GM18511 (cell line): Measurements from ENCODE around the gene ASPN.

ENCODE experiments used
- ATAC-seq: cut with Tn5 transposase; IDR thresholded peaks from one replicate; pipeline ENCODE4 v1.9.1; 2021; ENCODE audit warnings: mild to moderate bottlenecking, moderate library complexity; ENCODE audit not compliant: unreplicated experiment

Gene ASPN

GRCh38 chr9:92482329-92482728, at the start of gene ASPN:
ASPN (minus strand) TSS chr9:92482506.
- no peak for ATAC-seq

- no peak for ATAC-seq
These were observed 48.6 kb upstream of the ASPN start for GRCh38 chr9:92530893-92531292.

DNA sequence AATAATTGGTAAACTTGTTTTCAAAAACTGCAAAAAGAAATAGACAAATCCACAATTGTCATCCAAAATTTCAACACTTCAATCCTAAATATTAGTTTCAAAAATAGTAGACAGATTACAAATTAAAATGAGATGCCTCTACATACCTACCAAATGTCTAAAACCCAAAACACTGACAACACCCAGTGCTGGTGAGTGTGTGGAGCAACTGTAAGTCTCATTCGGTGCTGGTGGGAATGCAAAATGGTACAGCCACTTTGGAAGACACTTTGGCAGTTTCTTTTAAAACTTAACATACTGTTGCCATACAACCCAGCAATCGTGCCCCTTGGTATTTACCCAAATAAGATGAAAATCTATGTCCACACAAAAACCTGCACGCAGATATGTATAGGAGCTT, 46.8 kb upstream of the ASPN start:
- no peak for ATAC-seq

GRCh38 chr9:92528522-92528849, 46.2 kb upstream of the ASPN start:
- no peak for ATAC-seq

DNA sequence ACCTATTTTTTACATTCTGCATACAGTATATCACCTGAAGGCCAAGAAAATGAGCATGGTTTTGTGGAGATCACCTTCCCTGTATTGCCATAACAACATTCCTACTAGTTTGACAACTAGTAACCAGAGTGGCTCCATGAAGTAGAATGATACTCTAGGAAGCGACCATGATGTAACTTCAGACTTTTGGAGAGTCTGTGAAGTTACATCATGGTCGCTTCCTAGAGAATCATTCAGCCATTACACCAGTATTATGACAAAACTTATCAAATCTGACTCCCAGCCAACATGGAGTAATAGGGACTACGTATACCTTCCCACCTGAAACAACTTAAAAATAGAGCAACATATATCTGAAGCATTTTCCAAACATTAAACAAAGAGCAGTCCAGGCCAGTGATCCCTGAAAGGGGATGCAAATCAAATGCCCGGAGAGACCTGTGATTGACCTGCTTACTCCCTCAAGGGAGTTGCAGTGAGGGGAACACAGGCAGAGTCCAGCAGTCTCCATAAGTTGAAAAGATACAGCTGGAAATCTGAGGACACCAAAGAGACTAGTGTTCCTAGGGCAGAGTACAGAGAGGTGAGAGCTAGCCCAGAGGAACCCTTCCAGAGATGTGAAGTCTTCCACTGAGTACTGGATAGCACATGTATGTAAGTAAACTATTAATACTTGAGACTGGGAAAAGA, 45.7 kb upstream of the ASPN start:
- ATAC-seq: no peak

DNA sequence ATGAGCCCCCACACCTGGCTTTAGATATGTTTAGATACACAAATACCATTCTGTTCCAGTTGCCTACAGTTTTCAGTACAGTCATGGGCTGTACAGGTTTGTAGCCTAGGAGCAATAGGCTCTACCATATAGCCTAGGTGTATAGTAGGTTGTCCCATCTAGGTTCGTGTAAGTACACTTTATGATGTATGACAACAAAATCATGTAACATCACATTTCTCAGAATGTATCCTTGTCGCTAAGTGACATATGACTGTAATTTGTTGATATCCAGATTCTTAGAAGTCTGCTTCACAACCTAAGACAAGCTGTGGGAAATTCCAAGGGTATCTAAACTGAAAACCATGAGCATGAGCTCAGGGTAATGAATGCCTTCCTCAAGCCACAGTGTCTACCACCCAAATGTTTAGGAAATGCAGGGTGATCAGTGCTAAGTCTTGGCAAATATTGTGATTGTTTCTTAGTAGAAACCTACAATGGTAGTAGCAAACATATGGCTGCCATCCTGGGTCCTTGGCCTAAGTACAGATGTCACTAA, 45.1 kb upstream of the ASPN start:
- ATAC-seq: no peak

DNA sequence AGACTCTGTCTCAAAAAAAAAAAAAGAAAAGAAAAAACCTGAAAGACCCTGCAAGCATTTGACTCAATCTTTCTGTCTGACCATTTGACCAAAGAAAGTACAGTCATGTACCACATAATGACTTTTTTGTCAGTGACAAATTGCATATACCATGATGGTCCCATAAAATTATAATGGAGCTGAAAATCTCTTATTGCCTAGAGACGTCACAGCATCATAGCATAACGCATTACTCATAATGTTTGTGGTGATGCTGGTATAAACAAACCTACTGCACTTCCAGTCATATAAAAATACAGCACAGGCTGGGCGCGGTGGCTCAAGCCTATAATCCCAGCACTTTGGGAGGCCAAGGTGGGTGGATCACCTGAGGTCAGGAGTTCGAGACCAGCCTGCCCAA, 43.0 kb upstream of the ASPN start:
- no peak for ATAC-seq

GRCh38 chr9:92524881-92525280, 42.6 kb upstream of the ASPN start:
- ATAC-seq: no peak

- no peak for ATAC-seq
These were observed 41.0 kb upstream of the ASPN start for GRCh38 chr9:92522983-92523970.

- ATAC-seq: no peak
These were observed 38.5 kb upstream of the ASPN start for GRCh38 chr9:92520837-92521236.

- ATAC-seq: no peak
These were observed 35.9 kb upstream of the ASPN start for GRCh38 chr9:92518199-92518598.

GRCh38 chr9:92517046-92517445, 34.7 kb upstream of the ASPN start:
- ATAC-seq: no peak

- no peak for ATAC-seq
These were observed 34.2 kb upstream of the ASPN start for GRCh38 chr9:92516521-92516920.

GRCh38 chr9:92514635-92515034, 32.3 kb upstream of the ASPN start:
- ATAC-seq: no peak

DNA sequence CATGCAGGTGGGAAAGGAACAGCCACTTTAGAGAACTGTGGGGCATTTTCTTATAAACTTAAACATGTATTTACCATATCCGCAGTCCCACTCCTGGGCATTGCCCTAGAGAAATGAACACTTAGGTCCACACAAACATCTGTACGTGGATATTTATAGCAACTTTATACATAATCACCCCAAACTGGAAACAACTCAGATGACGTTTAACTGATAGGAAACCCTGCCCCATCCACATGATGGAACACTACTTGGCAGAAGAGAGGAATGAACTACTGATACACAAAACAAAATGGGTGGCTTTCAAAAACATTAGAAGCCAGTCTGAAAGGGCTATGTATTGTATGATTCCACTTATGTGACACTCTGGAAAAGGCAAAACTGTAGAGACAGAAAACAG, 31.0 kb upstream of the ASPN start:
- ATAC-seq: no peak

DNA sequence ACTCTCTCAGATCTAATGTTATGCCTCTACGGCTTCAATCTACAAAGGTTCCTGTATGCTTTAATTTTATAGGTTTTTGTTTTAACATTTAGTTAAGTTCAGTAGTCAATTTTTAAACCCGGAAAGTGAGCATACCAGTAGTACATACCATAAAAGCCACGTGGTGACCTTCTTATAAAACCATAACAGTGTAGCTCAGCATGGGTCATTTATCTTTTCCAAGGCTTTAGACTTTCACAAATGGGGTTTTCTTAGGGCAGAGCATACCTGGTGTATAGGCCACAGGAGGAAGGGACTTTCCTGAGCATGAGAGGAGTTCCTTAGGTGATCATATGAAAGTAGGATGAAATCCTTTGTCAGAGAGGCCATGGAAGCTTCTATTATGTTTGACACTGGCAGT, 30.3 kb upstream of the ASPN start:
- no peak for ATAC-seq

DNA sequence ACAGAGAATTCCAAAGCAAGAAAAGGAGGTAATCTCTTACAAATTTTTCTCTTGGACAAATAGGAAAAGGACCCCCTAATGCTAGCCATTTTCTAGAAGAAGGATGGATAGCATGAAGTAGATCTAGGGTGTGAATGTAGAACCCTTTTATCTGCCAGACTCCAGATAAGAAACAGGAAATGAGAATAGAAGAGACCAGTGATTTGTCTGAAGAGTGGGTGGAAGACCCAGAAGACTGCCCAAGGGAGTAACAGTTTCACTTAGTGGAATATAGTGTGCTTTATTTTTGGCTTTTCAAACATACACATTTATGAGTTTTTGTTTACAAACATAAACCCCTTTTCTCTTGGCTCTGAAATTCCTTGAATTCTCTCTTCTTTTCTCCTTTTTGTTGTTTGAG, 28.4 kb upstream of the ASPN start:
- no peak for ATAC-seq

DNA sequence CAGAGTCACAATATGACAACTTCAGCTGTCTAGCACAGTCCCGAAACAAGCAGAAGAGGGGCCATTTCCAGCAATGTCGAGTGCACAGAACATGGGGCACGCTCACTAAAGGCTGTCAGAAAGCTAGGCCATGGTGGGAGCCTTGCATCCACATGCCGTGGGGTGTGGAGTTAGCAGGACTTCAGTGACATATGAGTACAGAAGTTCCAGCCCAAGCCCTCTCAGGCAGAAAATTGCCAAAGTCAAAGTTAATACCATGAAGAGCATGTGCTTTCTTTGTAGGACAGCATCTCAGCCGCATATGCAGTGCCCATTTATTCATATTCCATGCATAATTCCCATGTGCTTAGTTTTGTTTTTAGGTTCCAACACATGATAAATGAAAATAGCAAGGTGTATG, 26.7 kb upstream of the ASPN start:
- no peak for ATAC-seq

DNA sequence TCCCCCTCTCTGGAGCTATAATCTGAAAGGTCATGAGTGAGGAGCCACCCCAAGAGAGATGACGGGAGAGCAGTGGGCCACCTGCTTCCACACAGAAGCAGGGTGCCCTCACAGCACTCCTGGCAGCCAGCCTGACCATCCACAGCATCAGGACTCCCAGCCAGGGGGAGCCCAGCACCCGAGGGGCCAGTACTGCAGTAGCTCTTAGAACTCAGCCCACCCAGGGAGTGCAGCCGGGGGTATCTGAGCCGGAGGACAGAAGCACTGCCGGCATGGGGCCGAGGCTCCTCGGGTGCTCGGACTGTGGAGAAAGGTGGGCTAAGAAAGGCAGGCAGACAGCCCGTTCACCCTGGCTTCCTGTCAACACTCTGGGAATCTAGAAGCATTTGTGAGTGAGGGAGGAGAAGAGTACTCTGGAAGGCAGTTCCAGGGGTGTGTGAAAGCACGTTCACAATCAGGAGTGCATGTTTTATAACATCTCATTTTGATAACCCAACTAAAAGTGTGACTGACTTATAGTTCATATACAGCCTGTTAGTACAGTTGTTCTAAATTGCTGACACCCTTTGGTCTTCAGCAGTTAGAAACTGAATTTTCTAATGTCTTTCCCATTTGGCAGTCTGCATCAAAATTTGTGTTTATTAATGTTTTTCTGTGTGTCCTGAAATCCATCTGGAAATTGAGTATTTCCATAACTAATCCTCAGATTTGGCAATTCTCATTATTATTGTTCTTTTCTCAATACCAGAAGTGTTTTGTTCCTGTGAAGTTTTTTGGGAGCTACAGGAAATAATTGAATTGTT, 25.9 kb upstream of the ASPN start:
- ATAC-seq: no peak

DNA sequence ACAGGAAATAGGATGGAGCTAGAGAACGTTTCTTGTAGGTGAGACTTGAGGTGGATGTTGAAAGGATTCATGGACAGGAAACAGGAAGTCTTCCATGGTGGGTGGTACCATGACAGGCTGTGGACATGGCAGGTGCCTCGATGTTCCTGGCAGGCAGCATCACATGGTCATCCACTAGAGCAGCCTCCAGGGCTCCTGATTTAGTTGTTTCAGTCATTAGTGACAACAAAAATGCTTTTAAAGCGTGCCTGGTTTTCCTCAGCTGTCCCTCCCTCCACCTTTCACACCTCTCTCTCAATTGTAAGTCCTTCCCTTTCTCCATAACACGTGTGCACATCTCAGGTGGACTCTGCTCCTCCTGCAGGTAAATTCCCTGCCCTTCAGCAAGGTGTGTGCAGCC, 25.2 kb upstream of the ASPN start:
- ATAC-seq: no peak

- ATAC-seq: no peak
These were observed 24.7 kb upstream of the ASPN start for GRCh38 chr9:92507005-92507404.
